Measurements from ENCODE around the gene PBX1.

DNA sequence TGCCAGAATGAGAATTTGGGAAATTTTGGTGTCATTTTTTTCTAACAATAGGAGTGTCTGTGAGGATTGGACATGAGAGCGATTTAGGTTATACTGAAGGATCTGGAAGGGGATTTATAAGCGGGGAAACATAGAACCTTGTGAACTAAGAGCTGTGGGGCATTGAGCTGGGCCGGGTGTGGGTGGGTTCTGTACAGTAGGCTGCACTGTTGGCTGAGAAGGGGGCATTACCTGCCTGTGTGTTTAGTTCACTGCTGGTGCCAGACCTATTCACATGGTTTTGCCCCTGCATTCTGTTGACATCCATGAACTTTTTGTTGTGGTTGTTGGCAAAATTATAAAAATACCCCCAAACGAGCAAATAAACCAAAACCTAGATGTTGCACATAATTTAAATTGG is 8.8 kb downstream of the PBX1 start:
- TF ChIP-seq, protein P1, sequence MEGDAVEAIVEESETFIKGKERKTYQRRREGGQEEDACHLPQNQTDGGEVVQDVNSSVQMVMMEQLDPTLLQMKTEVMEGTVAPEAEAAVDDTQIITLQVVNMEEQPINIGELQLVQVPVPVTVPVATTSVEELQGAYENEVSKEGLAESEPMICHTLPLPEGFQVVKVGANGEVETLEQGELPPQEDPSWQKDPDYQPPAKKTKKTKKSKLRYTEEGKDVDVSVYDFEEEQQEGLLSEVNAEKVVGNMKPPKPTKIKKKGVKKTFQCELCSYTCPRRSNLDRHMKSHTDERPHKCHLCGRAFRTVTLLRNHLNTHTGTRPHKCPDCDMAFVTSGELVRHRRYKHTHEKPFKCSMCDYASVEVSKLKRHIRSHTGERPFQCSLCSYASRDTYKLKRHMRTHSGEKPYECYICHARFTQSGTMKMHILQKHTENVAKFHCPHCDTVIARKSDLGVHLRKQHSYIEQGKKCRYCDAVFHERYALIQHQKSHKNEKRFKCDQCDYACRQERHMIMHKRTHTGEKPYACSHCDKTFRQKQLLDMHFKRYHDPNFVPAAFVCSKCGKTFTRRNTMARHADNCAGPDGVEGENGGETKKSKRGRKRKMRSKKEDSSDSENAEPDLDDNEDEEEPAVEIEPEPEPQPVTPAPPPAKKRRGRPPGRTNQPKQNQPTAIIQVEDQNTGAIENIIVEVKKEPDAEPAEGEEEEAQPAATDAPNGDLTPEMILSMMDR (IDR thresholded peaks at IDR 0.05): no peak
- TF ChIP-seq POLR2A (IDR thresholded peaks at IDR 0.05): no peak
- TF ChIP-seq POLR2AphosphoS5 (IDR thresholded peaks at IDR 0.05): no peak
